GM19240 (cell line): ENCODE data around the gene PKMYT1.
"Not testable (repeated sequence)": the region's sequence is repeated elsewhere in the genome, so short reads cannot be mapped to it uniquely, and the experiment has no call there.

ENCODE experiments used
- DNase-seq: peaks from one replicate; pipeline ENCODE4 v3.0.0; 2011; ENCODE audit warnings: low spot score; ENCODE audit not compliant: insufficient read length

The PKMYT1 gene

GRCh38 chr16:2962334-2963073 is 17.7 kb downstream of the PKMYT1 start:
- DNase-seq: no peak

GRCh38 chr16:2960183-2961010 is 19.8 kb downstream of the PKMYT1 start:
- DNase-seq: no peak

- DNase-seq: no peak
Measured at GRCh38 chr16:2959206-2959605, 21.0 kb downstream of the PKMYT1 start.

GRCh38 chr16:2956579-2956956 is 23.7 kb downstream of the PKMYT1 start:
- DNase-seq: no peak

GRCh38 chr16:2955779-2956578 is 24.3 kb downstream of the PKMYT1 start:
- no peak for DNase-seq

- no peak for DNase-seq
Measured at GRCh38 chr16:2955438-2955778, 24.8 kb downstream of the PKMYT1 start.

GRCh38 chr16:2954656-2955381 is 25.4 kb downstream of the PKMYT1 start:
- no peak for DNase-seq

GRCh38 chr16:2953706-2954627 is 26.3 kb downstream of the PKMYT1 start:
- DNase-seq: no peak

GRCh38 chr16:2952679-2953078 is 27.6 kb downstream of the PKMYT1 start:
- DNase-seq: no peak

GRCh38 chr16:2950773-2951172 is 29.5 kb downstream of the PKMYT1 start:
- no peak for DNase-seq

GRCh38 chr16:2950353-2950724 is 29.9 kb downstream of the PKMYT1 start:
- DNase-seq: no peak

- no peak for DNase-seq
Measured at GRCh38 chr16:2949705-2950352, 30.4 kb downstream of the PKMYT1 start.

GRCh38 chr16:2948807-2949704 is 31.2 kb downstream of the PKMYT1 start:
- no peak for DNase-seq

GRCh38 chr16:2946649-2947048 is 33.6 kb downstream of the PKMYT1 start:
- DNase-seq: no peak

GRCh38 chr16:2943716-2944115 is 36.5 kb downstream of the PKMYT1 start:
- not testable (repeated sequence) for DNase-seq

GRCh38 chr16:2942045-2942444 is 38.2 kb downstream of the PKMYT1 start:
- DNase-seq: no peak

- DNase-seq: no peak
Measured at GRCh38 chr16:2939968-2940367, 40.3 kb downstream of the PKMYT1 start.

- no peak for DNase-seq
Measured at GRCh38 chr16:2938206-2938605, 42.0 kb downstream of the PKMYT1 start.

GRCh38 chr16:2937170-2937569 is 43.1 kb downstream of the PKMYT1 start:
- DNase-seq: no peak
